Posterior cingulate gyrus (tissue), 11 donors: Measurements from ENCODE around the gene RNF44.

ENCODE experiments used
- DNase-seq, 10 donors: peaks; one replicate each; pipeline versions ENCODE4 v3.0.0 to v3.0.0-alpha.2; 2020 to 2021; ENCODE audit warnings: mixed read lengths in 3 of 10
- intact Hi-C: fragments of 100-400 bp; cut with DNase I; formaldehyde crosslinking; loops from one replicate; pipeline ENCODE4 v1.15.1; 2023

Gene RNF44

DNA sequence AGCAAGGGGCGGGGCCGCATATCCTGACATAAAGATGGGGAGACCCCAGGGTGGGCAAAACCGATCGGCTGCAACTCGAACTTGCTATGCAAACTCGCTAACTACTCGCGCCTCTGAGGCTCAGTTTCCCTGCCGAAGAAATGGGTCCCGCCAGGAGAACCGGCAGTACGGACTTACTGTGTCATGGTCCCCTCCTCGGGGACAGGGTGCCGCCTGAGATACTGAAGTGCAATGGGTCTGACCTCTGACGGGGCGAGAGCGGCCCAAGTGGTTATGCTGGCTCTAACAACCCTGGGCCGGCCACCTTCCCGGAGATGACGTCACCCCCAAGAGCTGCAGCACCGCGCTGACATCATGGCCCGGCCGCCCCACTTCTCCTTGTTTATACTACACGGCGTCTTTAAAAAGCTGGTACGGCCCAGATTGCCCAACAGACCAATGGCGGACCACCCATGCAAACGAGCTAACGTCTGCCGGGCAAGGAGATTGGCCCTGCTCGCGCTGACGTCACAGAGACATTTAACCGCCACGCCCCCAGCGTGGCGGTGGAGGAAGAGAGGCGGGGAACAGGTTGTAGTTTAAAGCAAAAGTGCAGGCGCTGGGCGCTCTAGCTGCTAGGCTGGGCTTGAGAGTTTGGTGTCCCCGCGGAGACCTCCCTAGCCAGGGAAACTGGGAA, 490 bp upstream of the RNF44 start:
- DNase-seq = peak; percentile 97 to 100 (median 99)
- intact Hi-C loops = loop anchor here (1.0 to 10.0 kb wide), 2 partner anchors 89 to 153 kb away; partner anchors contain the start of genes FAF2, HIGD2A and NOP16

DNA sequence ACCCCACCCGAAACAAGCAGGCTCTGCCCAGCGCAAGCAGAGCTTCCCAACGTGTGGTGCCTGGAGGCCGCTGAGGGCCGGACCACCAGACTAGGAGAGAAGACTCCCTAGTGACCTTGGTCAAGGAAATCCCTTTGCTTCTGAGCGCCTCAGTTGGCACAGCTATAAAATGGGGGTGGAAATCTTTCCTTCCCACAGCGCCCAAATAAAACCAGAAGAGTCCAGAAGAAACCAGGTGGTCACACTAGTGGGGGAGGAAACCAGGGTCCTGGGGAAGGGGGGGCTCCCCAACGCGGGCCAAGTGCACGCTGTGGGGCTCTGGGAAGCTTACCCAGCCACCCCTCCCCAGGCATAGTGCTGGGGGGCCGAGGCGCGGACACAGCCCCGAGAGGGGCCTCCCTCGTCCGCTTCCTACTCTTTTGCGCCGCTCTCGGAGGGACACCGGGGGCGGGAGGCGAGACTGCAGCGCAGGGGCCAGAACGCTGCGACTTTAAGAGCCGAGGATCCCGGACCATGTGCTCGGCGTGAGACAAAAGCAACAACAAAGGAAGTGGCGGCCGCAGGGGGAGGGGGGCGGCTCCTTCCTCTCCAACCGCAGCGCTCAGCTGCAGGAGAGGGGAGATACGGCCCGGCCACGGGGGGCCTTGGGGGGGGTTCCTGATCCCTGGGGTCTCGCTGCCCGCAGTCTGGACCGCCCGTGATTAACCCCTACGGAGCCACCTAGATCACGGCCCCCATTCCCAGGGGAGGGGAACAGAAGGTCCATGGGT, 885 bp downstream of the RNF44 start:
- intact Hi-C loops = loop anchor here (10.0 kb wide), 1 partner anchor 152 kb away; the partner anchor contains the start of genes HIGD2A and NOP16

DNA sequence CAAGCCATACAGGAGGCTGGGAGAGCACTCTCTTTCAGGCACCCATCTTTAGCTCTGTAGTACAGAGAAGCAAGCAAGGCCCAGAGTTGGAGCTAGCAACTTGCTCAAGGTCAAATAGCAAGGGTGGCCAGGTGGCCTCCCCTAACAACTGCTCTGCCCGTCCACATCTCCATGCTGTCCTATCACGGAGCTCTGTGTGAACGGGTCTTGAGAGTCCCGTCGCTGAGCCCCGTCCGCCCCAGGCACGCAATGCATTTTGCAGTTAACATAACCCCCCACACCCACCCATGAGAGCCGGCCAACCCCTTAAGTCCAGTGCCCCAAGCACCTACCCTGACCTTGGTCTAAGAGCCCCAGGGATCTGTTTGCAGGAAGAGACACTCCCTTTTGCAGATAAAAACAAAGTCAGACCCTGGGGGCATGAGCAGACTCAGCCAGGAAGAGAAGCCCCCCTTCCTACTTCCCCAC, 1.5 kb downstream of the RNF44 start:
- peak in 1 of 10 donors; percentile 76 for DNase-seq
- intact Hi-C loops = loop anchor here (10.0 kb wide), 1 partner anchor 151 kb away; the partner anchor contains the start of genes HIGD2A and NOP16

More for the DNA sequence above, 885 bp downstream of the RNF44 start:
- DNase-seq = peak; percentile 68 to 97 (median 80)

DNA sequence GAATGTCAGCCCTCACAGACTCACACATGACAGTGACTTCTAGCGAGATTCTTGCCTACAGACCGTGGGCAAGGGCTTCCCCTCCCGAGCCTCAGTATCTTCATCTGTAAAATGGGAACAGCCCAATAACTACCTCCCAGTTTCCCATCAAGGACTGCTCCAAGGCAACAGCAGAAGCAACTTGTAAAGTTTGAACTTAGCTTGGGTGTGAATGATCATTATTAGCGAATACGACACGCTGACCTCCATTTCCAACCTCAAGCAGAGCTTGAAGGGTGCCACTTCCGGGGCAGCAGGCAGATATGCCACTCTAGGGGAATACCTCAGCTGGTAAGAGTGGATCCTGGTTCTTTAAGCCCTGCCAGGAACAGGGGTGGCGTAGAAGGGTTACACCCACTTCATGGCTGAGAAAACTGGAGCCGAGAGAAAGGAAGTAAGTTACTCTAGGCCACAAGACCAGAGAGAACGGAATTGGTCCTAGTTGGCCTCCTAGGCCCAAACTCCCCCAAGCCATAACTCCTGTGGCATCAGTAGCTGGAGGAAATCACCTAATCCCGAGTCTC, 2.0 kb downstream of the RNF44 start:
- intact Hi-C loops = loop anchor here (10.0 kb wide), 1 partner anchor 150 kb away; the partner anchor contains the start of genes HIGD2A and NOP16
- peak in 2 of 10 donors; percentile 50 to 67 for DNase-seq

DNA sequence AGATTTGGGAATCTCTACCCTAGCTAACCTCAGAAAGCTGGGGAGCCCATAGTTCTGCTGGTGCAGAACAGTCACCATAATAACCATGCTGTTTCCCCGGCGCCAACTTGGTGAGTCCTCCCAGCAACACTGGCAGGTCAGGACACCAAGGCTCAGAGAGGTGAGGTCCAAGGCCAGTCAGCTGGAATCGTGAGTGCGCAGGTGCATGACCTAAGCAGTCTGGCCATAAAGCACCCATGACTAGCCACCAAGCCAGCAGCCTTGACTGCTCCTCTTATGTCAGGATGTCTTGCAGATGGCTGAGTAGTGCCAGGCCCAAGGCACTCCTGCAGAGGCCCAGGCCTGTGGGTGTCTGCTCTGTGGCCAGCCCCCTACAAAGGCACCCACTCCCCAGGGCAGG, 2.6 kb downstream of the RNF44 start:
- intact Hi-C loops = loop anchor here (10.0 kb wide), 1 partner anchor 150 kb away; the partner anchor contains the start of genes HIGD2A and NOP16
- peak in 2 of 10 donors; percentile 45 to 67 for DNase-seq

DNA sequence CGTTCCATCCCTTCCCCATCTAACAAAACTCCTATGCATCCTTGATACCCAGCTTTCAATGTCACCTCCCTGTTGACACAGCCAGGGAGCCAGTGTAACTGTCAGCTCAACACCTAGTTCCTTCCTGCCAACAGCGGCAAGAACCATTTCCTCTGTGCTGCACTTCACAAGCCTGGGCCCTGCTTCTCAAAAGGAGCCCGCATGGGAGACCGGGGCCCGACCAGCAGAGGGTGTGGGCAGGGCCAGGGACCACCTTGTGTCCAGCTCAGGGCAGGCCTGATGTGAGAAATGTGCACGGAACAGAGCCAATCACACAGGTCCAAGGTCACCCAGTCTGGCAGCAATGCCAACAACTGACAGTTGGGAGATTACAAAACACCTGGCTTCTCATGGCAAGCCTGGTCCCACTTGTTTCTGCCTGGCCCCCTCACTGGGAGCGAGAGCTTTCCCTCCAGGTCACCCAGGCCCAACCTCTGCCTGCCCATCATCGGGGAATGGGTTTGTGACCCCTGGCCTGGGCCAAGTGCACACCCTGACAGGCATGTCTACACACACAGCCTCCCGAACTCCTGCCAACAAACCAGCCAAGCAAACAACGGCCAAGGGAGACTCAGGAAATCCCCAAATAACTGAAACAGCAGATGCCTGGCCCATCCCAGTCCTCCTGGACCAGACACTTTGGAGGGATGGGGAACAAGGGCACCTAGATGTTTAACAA, 3.1 kb downstream of the RNF44 start:
- intact Hi-C loops = loop anchor here (10.0 kb wide), 1 partner anchor 149 kb away; the partner anchor contains the start of genes HIGD2A and NOP16
- DNase-seq = peak in 2 of 10 donors; percentile 35 to 80

DNA sequence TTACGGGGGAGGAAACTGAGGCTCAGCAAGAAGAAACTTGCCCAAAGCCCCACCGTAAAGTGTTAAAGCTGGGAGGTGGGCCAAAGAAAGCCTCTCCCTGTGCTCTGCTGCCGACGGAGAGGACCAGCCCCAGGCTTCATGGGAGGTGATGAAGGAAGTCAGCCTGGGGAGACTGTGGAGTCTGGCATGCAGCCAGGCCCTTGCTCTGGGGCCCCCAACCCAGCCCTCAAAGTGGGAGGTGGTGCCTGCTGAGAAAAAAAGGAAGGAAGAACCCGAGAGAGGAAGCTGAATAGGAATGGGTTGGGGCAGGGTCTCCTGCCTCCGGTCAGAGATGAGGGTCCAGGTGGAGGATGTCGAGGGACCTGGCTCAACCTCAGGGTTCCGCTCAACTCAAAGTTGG, 3.8 kb downstream of the RNF44 start:
- intact Hi-C loops = loop anchor here (10.0 kb wide), 1 partner anchor 149 kb away; the partner anchor contains the start of genes HIGD2A and NOP16
- no peak for DNase-seq

DNA sequence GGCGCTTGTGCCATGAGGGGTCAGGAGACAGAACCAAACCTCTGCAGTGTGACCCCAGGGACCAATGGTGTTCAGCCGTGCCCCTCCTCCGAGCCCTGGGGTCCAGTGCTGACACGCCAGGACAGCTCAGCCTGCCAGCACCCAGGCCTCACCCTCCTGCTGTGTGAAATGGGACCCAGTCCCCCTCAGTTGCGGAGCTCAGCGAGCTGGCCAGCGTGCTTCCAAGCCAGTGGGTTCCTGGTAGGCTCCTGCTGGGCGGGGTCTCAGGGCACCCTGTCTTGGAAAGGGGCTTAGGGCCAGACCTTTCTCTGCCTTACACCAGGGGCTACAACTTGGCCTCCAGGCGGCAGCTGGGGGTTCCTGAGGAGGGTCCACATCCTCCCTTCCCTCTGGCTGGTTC, 4.4 kb downstream of the RNF44 start:
- intact Hi-C loops = loop anchor here (10.0 kb wide), 1 partner anchor 148 kb away; the partner anchor contains the start of genes HIGD2A and NOP16
- DNase-seq = no peak

DNA sequence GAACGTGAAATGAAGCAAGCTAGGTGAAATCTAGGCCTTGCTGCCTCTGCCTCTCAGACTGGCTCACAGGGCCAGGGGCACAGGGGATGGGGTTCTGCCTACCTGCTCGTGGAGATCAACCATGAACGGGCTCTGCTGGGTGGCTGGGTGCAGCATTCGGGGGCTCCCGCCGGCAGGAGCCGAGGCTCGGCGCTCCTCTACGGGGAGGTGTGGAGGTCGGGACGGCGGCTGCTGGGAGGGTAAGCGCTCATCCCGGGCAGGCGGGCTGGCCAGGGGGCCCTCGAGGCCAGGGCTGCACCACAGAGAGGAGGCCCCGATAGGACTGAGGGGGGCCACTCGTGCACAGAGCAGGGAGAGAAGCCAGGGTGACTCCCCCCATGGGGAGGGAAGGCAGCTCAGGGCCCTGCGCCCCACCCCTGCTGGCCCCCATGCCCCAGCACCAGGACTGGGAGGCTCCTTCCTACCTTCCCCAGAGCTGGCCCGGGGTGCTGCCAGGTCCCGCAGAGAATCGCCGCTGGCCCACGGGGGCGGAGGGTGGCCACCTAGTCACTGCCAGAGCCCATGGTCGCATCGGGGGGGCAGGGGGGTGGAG, 5.2 kb downstream of the RNF44 start:
- no peak for DNase-seq
- intact Hi-C loops = loop anchor here (10.0 kb wide), 1 partner anchor 147 kb away; the partner anchor contains the start of genes HIGD2A and NOP16

DNA sequence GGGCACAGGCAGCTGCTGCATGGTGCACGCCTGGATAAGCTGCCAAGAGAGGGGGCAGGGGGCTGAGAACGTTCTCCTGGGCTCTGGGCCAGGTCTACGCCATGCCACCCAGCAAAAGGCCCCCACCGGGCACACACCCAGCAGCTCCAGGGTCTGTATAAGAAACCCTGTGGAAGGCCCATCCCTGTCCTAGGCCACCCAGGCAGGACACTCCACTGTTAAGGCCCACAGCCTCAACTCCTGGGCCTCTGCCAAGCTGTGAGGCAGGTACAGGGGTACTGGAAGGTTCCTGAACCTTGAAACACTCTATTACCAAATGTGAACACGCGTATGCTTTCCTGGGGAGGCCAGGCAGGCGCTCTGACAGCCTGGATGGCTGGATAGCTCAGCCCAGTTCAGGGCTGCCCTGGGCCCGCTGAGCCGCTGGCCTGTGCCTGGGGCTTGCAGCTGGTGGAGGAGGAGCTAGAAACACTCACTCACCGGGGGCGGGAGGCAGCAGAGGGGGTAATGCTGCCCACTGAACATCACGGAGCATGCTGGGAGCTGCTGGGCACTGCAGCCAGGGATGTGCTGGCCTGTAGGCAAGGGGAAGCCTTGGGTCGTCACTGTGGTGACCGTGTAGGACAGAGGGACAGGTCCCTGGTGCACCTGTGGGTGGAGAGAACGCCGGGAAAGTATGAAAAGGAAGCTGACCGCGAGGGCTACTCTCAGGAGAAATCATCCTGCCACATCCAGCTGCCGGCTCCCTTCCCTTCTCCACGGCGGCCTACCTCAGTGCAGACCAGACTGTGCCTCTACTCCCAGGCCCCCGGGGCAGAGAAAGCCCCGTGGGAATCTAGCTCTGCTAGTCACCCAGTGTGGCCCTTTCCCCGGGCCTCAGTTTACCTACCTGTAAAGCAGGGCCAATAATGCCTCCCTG, 6.0 kb downstream of the RNF44 start:
- intact Hi-C loops = loop anchor here (10.0 kb wide), 1 partner anchor 146 kb away; the partner anchor contains the start of genes HIGD2A and NOP16
- DNase-seq = peak; percentile 76 to 98 (median 86)

DNA sequence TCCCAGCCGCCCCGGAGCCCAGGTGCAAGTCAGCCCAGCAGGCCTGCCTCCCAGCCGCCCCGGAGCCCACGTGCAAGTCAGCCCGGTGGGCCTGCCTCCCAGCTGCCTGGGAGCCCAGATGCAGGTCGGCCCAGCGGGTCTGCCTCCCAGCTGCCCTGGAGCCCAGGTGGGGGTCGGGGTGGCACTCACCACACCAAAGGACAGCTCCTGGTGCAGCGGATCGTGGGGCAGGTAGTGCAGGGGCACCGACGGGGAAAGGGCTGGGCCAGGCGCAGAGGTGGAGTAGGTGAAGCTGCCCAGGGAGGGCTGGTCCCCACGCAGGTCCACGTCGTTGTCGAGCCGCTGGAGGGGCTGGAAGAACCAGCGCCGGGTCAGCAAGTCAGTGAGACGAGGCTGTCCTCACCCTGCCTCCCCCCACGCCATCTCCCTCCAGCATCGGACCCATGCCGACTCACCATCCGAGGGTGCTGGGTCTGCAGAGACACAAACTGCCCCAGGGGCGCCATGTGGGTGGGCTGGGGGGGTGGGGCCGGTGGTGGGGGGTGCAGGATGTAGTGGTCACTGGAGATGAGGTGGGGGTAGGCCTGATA, 6.7 kb downstream of the RNF44 start:
- DNase-seq = peak in 2 of 10 donors; percentile 13 to 85
- intact Hi-C loops = loop anchor here (10.0 kb wide), 1 partner anchor 146 kb away; the partner anchor contains the start of genes HIGD2A and NOP16

DNA sequence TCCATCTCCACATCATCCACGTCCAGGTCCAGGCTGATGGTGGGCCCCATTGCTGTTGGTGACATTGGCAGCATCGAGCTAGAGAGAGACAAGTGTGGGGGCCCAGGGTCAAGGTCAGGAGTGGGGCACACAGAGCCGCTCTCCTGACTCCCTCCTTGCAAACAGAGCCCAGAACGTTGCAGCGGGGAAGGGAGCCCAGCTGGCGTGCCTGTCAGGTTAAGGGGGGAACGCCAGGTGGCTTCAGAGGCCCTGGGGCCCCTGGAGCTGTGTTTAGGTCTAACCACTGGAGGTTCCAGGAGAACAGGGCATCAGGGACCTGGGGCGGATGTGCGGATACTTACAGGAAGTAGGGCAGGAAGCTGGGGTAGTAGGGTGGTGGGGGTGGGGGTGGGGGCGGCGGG, 7.5 kb downstream of the RNF44 start:
- DNase-seq = peak in 2 of 10 donors; percentile 60 to 73
- intact Hi-C loops = loop anchor here (10.0 kb wide), 1 partner anchor 145 kb away; the partner anchor contains the start of genes HIGD2A and NOP16

DNA sequence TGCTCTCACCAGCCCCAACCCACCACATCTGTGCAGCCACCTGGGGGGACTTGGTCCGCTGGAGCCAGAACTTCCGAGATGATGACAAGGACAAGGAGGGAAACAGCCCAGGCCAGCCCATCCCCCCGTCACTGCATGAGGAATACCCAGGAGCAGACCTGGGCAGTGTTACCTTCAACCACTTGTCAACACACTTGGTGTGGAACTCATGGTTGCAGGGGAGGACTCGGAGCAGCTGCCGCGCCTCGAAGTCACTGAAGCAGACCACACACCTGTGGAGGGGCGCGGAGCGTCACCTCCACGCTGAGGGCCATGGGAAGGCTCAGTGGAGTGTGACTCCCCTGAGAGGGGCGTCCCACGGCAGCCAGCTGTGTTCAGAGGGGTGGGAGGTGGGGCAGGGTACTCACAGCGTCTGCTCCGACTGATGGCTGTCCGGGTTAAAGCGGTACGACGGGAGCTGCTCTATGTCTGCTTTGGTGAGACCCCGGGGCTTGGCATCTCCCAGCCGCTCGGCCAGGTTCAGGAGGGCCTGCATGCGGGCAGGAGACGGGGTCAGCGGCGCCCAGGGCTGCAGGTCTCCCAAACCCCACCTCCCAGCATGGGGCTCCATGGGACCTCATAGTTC, 8.0 kb downstream of the RNF44 start:
- peak in 2 of 10 donors; percentile 79 to 82 for DNase-seq
- intact Hi-C loops = no loop called here

DNA sequence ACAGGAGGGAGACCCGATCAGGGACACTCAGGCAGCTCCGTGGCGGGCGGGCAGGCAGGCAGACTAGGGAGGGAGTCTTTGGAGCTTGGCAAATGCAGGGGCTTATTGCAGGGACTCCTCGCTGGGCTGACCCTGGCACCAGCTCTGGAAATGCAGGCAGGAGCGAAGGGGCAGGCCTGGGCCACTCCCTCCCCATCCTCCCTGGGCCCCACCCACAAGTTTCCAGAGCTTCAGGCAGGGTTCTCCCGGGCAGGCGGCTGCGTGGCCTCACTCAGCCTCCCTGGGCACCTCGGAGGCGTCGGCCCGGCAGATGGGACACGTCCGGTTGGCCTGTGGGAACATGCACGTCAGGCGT, 8.5 kb downstream of the RNF44 start:
- intact Hi-C loops = no loop called here

DNA sequence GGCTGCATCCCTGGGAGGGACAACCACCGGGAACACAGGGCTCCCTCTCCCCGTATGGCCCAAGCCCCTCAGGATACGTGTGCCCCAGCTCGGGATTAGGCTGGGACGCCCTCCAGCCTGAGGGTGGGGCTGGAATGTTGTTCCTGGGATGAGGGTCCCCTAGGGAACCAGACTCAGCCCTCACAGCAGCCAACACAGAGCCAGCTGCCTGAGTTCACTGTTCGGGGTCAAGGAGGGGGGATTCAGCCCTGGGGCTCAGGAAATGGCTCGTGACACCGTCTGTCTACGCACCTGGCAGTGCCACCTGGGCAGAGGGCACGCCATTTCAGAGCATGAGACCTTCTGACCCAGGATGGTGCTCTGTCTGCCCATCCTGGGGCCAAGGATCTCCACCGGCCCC, 8.9 kb downstream of the RNF44 start:
- intact Hi-C loops = no loop called here
- peak in 2 of 10 donors; percentile 55 to 56 for DNase-seq

More for the DNA sequence above, 8.5 kb downstream of the RNF44 start:
- DNase-seq = peak in 1 of 10 donors; percentile 72

DNA sequence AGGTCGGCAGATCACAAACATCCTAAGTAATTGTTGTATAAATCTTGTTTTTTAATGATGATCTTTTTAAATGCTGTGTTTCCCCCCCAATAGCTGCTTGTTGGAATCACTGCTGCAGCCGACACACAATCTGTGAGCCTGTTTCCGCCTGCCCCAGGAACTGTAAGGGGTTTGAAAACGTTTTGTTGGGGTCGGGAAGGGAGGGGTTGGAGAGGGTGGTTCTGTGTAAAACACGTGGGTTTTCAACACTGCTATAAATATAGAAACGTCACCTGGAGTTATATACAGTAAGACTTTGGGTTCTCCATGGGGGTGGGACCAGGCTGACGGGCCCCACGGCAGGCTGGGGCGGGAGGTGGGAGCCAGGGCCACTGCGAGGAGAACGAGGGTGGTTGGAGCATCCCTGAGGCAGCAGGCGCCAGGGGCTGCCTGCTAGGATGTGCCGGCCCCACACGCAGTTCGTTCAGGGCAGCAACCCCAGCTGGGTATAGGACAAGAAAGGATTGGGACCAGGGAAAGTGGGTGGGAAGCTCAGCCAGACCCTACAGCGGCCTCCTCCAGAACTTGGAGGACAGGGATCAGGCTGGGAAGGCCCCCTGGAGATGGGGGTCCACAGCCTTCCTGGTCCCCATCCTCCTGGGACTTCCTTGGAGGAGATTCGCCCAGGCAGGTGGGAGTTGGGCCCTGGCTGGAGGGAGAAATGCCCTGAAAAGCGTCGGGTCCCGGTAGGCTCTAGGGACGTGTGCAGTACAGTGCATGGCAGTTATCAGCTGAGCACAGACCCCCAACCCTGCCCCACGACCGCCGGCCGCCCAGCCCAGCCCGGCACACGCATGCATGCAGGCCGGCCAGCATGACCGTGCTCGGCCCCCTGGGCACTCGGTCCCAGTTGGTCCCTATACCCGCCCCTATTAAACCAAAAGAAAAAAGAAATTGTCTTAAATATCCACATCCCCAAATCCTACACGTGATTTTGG, 9.7 kb downstream of the RNF44 start:
- peak in 2 of 10 donors; percentile 34 to 56 for DNase-seq

More for the DNA sequence above, 9.7 kb downstream of the RNF44 start:
- intact Hi-C loops = no loop called here
